G401 (cell line): ENCODE results near the gene NEO1. TPM values are rescaled to one million over a fixed set of nuclear protein-coding genes. Genes with fewer than 3 reads are reported as not detected.
A peak's percentile ranks its signal among the peaks of the same experiment; 100 is the strongest.
"Not testable (repeated sequence)": the region's sequence is repeated elsewhere in the genome, so short reads cannot be mapped to it uniquely, and the experiment has no call there.

ENCODE experiments used
- DNase-seq: peaks from one replicate; pipeline ENCODE4 v3.0.0-alpha.2; 2015; ENCODE audit warnings: low spot score
- in situ Hi-C: cut with HindIII; loops from 2 replicates; pipeline ENCODE4 v1.10.0; 2016; ENCODE audit warnings: low sequenced_read_pairs, mixed read lengths
- total RNA-seq: library from RNA; depleted of rRNA; stranded (reverse); fragments of >200 nt; shearing (Covaris generic); gene quantifications from 2 replicates; pipeline ENCODE4 v1.2.3, GENCODE V29; 2014

NEO1 gene
- total RNA-seq, 1 experiment from 2014 or later: 0.81 TPM

- peak; percentile 67 for DNase-seq
- in situ Hi-C loops: no loop called here
Measured at GRCh38 chr15:73283366-73283962, 231.2 kb downstream of the NEO1 start.

DNA sequence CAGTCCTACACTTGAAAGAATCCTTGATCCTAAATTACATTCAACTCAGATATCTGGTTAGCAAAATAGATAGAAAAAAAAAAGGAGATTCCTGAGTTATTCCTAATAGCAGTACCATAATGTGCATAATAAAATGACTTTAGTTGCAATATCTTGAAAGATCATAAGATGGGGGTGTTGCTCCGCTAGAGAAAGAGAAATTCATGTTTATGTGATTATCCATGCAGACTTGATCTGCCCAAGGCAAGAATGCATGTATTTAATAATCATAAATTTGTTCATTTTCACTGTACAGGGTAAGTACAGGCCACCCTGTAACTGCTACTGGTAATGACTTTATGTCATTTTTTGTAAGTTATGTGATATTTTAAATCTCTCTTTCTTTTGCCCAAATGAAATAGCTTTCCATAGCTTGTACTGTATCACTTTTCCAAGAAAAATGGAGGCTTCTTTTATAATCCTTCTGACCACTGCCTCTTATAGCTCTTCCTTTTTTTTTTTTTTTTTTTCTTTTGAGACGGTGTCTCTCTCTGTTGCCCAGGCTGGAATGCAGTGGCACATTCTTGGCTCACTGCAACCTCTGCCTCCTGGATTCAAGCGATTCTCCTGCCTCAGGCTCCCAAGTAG lies 231.9 kb downstream of the NEO1 start:
- DNase-seq: peak; percentile 54
- in situ Hi-C loops: no loop called here

GRCh38 chr15:73286311-73286710 lies 234.0 kb downstream of the NEO1 start:
- in situ Hi-C loops: no loop called here
- DNase-seq: no peak

- in situ Hi-C loops: no loop called here
- DNase-seq: no peak
Measured at GRCh38 chr15:73287019-73287418, 234.8 kb downstream of the NEO1 start.

DNA sequence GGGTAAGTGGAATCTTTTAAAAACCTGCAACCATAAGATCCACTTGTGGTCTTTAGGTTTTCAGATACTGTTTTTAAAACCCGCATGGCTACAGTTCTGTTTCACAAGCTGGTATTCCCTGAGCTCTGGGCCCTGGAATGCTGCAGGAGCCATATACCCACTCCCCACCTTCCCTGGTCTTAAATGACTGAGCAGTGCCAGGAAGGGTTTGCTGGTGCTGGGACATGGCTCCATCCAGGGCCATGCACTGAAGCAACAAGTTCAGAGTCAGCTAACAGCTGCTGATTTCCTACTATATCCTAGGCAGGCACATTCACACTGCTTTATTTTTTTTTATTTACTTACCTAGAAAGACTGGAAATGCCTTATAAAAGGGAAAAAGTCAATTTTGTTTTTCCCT lies 239.2 kb downstream of the NEO1 start:
- in situ Hi-C loops: no loop called here

DNA sequence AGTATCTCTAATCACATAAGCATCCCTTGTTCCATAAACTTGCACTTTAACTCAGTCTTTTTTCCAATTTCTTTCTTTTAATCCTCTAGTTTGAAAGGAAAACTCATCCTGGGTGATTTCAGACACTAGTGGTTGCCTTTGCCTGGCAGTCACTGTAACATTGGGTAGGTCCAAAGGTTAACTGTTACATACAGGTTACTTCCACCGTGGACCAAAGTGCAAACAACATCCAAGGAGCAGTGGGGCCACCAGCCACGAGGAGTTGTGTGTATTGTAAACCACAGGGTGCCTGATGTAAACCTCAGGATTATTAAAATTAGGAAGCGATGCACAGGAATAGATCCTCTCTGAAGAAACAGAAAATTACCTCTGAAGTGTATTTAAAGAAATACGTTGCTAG lies 241.5 kb downstream of the NEO1 start:
- no peak for DNase-seq
- in situ Hi-C loops: no loop called here

More for the DNA sequence above, 239.2 kb downstream of the NEO1 start:
- no peak for DNase-seq

DNA sequence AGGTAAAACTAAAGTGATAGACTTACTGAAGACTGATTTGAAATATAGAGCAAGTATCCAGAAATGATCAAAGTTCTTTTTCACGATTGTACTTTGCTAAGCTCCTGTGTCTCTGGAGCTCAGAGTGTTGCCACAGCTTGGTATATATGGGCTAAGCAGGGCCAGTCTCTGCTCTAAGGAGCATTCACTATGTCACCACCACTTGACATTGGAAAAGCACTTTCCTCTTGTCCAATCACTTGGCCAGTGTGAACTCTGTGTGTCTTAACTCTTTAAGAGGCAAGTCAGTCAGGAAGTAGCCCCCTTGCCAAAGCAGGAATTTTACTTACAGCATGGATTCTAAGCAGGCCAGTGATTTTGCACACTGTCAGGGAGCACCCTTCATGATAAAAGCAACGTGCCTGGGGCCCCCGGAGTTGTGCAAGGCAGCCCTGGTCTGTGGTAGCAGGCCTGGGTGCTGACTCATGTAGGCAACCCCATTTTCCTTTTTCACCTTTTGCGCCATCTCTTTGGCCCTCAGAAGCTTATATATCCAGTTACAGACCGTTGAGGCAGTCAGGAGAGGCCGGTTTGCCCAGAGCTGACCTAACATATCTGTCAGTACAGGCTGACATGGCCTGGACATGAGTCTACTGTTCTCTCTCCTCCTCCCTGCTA lies 243.5 kb downstream of the NEO1 start:
- no peak for DNase-seq
- in situ Hi-C loops: no loop called here

DNA sequence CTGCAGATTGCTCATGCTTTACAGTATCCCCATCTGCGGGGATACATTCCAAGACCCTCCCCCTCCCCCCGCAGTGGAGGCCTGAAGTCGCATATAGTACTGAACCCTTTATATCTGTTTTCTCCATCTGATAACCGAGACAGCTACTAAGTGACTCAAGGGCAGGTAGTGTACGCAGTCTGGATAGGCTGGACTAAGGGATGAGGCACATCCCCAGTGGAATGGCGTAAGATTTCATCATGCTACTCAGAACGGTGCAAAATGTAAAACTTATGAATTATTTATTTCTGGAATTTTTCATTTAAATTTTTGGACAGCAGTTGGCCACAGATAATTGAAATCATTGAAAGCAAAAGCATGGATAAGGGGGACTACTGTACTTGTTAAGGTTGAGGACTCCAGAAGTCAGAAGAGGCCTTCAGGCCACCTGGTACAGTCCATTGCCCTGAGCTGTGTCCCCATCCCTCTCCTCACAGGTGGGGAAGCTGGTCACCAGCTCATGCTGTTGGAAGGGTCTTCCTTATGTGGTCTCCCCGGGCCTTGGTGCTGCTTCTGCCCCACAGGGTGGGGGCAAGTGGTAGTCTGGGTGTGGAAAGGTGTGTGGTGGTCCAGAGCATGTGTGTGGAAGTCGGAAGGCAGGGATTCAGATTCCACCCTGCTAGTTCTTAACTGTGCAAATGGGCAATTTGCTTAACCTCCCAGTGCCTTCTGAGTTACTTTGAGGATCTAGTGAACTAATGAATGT lies 244.5 kb downstream of the NEO1 start:
- no peak for DNase-seq
- in situ Hi-C loops: no loop called here

DNA sequence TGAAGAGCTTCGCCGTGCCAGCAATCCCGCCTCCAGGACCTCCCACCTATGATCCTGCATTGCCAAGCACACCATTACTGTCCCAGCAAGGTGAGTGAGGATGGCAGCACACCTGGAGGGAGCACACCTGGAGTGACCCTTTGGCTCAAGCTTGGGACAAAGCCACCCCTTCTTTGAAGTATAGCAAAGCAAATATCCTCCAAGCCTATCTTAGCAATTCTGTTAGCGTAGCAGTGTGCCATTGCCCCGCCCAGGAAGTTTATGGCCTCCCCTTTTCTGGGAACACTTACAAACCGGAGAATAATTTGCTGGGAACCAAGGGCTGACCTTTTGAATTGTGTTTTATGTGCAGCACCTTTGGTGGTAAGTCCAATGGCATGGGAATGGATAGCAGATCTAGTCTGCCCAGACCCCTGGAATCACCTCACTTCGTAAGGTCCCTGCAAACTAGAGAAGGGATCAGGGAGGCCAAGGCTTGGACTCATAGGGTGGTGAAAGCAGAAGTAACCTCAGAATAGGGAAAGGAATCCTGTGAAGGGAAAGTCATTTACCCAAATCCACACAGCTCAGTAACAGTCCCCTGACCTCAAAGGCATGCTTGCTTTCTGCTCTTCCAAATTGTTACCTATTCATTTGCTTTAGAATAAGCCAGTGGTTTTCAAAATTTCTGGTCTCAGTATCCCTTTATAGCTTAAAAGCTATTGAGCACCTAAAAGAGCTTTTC lies 246.4 kb downstream of the NEO1 start:
- DNase-seq: no peak
- in situ Hi-C loops: no loop called here

DNA sequence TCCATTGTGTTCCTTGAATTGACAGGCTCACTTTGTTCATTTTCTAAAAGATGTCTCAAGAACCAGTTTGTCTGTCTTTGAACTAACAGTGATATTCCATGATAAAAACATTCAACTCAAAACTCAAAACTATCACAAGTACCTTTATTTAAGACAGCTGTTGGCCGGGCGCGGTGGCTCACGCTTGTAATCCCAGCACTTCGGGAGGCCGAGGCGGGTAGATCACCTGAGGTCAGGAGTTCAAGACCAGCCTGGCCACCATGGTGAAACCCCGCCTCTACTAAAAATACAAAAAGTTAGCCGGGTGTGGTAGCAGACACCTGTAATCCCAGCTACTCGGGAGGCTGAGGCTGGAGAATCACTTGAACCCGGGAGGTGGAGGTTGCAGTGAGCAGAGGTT lies 248.0 kb downstream of the NEO1 start:
- DNase-seq, in situ Hi-C loops: not testable (repeated sequence)

DNA sequence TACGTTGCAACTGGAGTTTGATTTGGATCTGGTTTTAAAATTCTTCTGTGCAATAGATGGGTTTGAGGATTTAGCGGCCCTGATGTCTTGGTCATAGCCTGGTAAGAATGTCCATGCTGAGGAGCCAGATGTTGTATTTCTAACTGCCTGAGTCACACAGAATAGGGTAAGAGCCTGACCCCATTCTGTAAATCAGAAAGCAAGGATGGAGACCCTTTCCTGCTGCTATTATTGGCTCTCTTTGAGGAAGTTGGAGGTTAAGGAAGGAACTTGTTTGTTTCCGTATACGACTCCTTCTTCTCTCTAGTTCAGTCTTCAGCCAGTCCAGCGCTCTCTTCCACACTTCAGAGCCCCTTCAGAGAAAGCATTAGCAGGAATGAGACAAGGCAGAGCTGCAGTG lies 251.4 kb downstream of the NEO1 start:
- in situ Hi-C loops: no loop called here

DNA sequence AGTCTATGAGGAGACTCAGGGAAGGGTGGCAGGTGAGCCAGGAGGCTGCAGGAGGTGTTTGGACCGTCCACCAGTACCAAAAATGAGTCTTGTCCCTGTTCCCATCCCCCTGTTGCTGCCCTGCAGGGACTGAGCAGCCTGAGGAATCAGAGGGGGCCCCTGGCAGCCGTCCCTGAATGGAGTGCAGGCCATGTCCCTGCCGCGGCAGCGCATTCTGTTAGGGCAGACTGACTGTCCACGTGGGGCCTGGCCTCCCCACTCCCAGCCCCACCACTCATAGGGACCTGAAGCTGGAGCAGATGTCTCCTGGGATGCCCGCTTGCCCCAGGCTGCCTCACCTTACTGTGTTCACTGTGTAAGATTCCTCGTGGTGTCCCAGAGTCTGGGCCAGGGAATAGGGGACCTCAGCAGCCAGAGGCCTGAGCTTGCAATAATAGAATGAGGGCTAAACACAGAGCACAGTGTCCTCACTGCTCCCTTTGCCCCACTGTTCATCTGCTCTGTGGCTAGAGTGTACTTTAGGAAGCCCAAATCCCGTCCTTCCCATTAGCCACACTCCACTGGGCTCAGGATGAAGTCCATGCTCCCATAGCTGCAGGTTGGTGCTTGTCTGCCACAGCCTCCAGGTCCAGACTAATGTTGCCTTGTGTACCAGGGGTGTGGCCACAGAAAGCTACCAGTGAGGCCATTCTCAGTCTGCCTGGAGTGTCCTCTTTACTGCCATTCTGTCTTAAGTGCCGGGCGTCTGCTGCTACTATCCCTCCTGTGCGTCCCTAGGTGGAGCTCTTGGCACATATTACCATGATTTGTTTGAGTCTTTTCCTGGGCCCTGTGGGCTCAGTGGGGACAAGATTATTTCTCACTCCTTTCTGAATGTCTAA lies 253.3 kb downstream of the NEO1 start:
- in situ Hi-C loops: no loop called here
- peak; percentile 90 for DNase-seq

More for the DNA sequence above, 251.4 kb downstream of the NEO1 start:
- no peak for DNase-seq

- no peak for DNase-seq
- in situ Hi-C loops: no loop called here
Measured at GRCh38 chr15:73308305-73308704, 256.0 kb downstream of the NEO1 start.

GRCh38 chr15:73313861-73314260 lies 261.6 kb downstream of the NEO1 start:
- DNase-seq: no peak
- in situ Hi-C loops: no loop called here

- DNase-seq: no peak
- in situ Hi-C loops: no loop called here
Measured at GRCh38 chr15:73317651-73318462, 265.6 kb downstream of the NEO1 start.

GRCh38 chr15:73318463-73319351 lies 266.4 kb downstream of the NEO1 start:
- in situ Hi-C loops: no loop called here

More at GRCh38 chr15:73318463-73319351, 266.4 kb downstream of the NEO1 start:
- DNase-seq: peak; percentile 50
